Fibroblast of skin of right biceps (primary cell): ENCODE data around the gene SSTR5.

Source experiments
- DNase-seq: peaks from one replicate; pipeline ENCODE4 v3.0.0-alpha.2; 2013

Gene SSTR5

DNA sequence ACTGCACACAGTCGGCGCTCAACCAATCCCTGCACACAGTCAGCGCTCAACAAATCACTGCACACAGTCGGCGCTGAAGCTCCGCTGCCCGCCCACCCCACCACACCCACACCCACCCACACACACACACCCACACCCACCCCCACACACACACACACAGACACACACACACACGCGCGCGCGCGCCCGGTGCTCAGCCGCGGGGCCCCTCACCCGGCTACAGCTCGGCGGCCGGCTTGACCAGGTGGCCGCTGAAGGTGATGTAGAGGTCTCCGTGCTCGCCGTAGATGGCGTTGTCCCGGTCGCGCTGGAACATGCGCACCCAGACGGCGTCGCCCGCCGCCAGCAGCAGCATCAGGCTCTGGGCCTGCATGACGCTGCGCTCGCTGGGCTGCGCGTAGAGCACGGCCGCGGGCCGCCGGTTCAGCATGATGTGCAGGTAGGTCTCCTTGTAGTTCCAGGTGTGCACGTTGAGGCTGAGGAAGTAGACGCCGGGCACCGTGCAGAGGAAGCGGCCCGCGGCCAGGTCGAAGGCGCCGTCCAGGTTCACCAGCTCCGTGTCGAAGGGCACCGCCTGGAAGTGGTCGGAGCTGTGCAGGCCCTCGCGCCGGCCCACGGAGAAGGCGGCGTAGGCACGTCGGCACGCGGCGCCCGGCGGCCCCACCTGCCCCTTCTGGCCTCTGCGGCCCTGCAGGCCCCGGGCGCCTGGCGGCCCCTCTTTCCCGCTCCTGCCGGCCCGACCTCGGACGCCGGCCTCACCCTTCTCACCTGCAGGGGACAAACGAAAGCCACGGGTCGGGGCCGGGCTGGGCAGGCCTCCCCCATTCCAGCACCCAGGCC is 21.0 kb downstream of the SSTR5 start:
- peak; percentile 19 for DNase-seq

- no peak for DNase-seq
These were observed 21.6 kb downstream of the SSTR5 start for GRCh38 chr16:1094124-1094479.

DNA sequence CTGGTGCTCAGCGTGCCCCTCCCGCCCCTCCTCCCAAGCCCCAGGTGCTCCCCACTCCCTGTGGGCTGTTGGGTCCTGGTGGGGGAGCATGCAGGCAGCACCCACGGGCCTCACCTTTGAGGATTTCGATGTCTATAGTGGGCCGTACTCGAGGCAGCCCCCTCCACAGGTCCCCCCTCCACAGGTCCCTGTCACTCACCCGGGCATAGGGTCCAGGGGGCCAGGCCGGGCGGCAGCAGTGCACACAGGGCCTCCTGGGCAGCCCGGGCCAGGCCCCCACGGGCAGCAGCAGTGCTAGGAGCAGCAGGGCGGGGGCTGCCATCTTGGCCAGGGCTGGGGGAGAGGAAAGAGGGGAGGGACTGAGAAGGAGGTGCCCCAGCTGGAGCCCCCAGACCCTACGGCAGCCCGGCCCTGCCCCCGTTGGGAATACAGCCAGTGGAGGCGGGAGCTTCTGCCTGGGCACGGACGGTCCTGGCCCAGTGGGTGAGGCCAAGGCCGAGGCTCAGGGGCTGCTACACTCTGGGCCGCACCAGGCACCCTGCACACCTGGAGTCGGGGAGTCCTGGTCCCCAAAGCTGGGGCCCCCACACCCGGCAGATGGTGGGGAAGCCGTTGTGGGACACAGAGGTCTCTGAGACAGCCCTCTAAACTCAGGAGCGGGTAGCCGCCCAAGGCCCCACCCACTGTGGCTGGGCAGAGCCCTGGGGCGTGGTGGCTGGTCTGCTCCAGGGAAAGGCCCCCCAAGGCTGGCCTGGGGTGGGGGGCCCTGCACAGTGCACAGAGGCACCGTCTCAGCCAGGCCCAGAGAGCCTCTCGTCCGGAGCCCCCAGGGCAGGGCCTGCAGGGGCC is 22.3 kb downstream of the SSTR5 start:
- no peak for DNase-seq

- DNase-seq, result no peak
These were observed 23.1 kb downstream of the SSTR5 start for GRCh38 chr16:1095450-1096168.

DNA sequence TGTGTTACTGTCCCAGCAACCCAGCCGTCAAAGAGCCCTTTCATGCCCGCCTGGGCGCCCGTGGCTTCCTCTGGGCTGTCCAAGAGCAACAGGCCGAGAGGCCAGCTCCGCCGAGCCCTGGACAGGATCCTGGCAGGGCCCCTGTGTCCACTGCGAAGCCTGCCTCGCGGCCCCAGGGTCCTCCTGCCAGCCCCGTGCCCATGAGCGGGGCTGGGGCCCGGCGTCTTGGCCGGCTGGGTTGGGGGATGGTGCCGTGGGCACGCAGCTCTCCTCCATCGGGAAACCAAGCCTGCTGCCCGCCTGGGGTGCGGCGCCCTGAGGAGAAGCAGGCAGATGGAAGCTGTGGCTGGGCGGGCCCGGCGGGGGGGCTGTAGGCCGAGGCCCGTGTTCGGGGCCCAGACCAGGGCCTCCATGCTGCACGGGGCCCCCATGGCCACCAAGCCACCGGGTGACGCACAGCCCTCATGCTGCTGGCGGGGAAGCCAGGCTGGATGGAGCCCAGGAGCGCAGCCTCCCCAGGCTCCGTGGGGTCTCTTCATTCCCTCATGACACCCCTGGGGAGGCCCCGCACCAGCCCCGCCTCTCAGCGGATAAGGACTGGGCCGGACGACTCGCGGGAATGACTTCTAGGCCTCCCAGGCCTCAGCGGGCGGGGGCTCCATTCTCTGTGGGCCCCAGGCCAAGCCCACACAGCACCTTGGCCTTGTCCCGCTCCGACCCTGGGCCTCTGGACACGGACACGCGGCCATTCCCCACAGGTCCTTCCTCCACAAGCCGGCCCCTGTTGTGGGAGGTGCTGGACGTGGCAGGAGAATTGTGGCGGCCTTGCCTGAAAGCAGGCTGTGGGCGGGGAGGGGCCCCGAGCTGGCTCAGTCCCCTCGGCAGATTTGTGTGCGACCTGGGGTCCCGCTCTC is 23.9 kb downstream of the SSTR5 start, which contains the start of gene C1QTNF8:
TSS of gene C1QTNF8 (minus strand) at position 76 of the 914 bp plus-strand sequence. CDS start 1,322 bp downstream, outside the sequence.
- no peak for DNase-seq

GRCh38 chr16:1097156-1097555 is 24.6 kb downstream of the SSTR5 start:
- no peak for DNase-seq

DNA sequence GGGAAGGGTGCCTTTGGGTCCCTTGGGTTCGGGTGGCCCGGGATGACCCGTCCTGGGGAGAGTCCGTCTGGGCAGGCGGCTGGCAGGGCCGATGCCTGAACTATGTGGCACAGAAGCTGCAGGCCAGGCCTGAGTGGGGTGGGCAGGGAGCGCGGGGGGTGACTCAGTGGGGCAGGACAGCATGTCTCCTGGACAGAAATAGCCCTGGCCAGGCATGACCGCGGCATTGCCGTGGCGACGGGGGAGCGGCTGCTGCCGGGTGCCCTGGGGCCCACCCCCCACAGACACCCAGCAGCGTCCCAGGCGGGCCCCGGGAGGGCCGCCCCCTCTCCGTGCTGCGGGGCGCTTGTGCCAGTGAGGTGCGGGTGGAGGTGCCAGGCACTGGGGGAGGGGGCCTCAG is 25.3 kb downstream of the SSTR5 start:
- no peak for DNase-seq

- DNase-seq, result no peak
These were observed 25.9 kb downstream of the SSTR5 start for GRCh38 chr16:1098266-1098991.

DNA sequence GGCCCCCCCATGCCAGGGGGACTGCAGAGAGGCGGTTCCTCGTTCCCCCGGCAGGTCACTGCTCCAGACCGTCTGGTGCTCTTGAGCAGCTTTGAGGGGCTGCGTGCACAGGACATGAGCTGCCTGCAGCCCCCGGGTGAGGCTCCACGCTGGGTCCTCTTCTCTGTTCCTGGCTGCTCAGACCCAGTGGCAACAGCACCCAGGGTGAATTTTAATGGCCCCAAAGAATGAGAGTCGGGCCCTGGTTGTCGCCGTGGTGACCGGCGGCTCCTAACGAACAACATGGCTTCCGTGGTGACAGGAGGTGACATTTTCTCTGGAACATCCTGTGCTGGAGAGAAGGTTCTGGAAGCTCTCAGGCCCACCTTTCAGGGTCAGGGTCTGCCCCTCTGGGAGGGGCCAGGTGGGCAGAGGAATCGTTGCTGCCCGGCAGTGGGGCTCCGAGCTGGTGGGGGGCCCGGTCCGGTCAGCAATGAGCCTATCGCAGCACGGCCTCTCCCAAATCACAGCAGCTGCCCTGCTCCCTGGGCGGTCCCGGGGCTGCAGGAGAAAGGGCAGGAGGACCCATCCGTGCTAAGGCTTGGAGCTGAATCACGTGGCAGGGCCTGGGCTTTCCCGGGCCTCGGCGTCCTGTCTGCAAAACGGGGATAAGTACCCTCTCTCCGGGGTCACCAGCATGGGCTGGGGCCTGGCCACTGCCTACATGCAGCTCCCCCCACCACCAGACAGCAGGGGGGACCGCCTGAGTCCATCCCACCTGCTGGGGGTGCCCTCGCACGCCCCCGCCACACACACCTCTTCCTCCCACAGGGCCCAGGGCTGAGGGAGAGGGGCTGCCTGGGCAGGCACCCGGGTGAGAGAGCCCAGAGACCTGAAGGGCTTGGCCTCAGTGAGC is 26.9 kb downstream of the SSTR5 start:
- DNase-seq, result no peak

DNA sequence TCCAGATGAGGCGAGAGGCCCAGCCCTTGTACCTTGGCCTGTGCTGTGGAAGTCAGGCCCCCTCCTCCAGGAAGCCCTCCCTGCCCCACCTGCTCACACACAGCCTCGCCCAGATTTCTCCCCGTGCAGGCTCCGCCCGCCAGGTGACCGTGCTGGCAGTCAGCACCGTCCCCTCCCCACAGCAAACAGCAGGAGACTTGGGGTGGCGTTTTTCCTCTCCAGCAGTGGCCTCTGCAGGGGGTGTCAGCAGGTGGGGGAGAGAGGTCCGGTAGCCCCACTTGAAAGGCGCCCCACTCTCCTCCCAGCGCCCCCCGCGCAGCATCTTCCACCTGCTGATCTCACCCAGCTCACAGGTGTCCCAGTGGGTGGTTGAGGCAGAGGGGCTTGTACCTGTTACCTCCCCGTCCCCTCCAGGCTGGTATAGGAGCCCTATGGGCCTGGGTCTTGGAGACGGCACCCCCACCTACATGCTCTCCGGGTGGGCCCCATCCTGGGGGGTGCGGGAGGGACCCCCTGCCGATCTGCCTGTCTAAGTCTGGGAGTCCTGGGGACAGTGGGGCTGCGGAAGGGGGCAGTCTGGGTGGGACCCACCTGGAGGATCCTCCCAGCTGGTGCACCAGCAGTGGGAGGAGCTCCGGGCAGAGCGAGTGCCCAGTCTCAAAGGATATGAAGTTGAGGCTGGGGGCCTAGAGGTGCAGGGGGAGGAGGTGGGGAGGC is 27.7 kb downstream of the SSTR5 start:
- no peak for DNase-seq

DNA sequence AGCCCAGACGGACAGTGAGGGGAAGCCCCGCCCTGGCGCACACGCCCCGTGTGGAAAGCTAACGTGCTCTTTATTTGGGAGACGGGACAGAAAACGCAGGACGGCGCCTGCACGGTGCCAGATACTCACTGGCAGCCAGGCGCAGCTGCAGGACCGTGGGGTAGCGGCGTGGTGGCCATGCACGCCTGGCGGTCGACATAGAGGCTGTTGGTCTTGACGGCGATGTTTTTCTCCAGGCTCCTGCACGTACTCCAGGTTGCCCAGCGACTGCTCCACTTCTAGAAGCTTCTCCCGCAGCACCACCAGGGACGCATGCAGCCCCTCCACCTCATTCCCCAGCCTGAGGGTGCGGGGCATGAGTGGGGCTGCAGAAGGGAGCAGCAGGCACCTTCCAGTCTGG is 28.6 kb downstream of the SSTR5 start:
- DNase-seq, result no peak

DNA sequence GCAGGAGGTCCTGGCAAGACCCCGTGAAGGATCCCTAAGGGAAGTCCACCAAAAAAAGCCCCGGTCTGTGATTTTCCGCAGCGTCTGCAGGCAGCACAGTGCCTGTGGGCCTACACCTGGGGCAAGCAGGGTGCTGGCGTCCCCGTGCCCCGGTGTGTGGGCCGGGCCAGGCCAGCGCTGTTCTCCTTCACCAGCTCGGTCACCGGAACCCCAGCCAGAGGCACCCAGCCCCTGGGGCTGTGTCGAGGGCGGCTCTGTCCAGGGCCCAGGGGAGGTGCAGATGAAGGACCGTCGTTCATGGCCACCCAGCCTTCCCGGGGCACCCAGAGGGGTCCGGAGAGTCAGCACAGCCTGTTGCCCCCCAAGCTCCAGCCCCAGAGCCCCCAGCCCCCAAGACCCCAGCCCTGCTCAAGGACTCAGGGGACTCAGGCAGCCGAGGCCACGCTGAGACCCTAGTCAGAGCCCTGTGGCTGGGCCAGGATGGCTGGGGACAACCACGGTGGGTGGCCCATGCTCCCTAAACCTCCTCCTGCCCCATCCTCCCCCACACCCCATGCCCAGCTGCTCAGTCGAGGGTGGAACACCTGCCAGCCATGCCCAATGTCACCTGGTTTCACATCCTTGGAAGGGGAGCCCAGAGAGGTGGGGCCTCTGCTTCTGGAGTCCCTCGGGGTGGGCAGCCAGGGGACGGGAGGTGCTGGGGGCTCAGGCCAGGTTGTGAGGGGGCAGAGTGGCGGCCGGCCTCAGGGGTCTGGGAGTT is 29.2 kb downstream of the SSTR5 start:
- DNase-seq, result no peak

GRCh38 chr16:1102333-1102700 is 29.8 kb downstream of the SSTR5 start:
- DNase-seq, result no peak

- DNase-seq, result peak; percentile 22
These were observed 30.5 kb downstream of the SSTR5 start for GRCh38 chr16:1102921-1103635.

- DNase-seq, result no peak
These were observed 31.1 kb downstream of the SSTR5 start for GRCh38 chr16:1103636-1103980.

DNA sequence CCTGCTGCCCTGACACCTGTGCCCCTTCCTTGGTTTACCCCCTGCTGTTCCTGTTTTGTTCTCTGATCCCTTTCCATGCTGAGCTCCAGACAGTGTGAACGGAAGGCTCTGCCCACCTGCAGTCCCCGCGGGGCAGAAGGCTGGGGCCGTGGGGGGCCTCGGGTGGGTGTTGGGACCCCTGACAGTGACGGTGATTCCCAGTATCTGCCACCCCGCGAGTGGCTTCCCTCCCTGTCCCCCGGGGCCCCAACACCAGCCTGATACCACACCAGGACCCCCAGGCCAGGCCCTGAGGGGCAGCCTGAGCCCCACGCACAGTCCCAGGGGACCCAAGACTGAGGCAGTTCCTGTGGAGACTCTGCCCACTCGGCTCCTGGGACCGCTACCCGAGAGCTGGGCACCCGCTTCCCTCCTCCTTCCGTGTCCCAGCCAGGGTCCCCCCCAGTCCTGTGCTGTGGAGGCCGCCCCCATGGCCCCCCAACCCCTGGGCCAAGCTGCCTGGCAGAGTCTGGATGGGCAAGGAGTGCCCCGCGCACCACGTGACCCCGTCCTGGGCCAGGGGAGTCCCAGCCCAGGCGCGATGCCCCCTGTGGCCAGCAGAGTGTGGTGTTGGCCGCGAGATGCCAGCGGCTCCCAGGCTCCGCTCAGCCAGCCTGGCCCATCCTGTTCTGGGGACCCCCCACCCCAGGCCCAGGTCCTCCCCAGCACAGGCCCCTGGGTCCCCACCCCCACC is 33.5 kb downstream of the SSTR5 start:
- DNase-seq, result peak; percentile 24

- DNase-seq, result no peak
These were observed 34.1 kb downstream of the SSTR5 start for GRCh38 chr16:1106659-1107058.

- DNase-seq, result no peak
These were observed 34.6 kb downstream of the SSTR5 start for GRCh38 chr16:1107141-1107540.
